Rectal smooth muscle tissue (tissue), 1 donor: Measurements from ENCODE around the gene MTHFSD.

Experiments
- H3K27ac ChIP-seq: one replicate; pipeline ENCODE4 v1.7.0; 2013; ENCODE audit warnings: low read depth, low read length, inconsistent platforms
- H3K27me3 ChIP-seq: one replicate; pipeline ENCODE4 v1.7.0; 2013; ENCODE audit warnings: low read length; ENCODE audit not compliant: control insufficient read depth, insufficient read depth
- H3K36me3 ChIP-seq: one replicate; pipeline ENCODE4 v1.7.0; 2013; ENCODE audit warnings: low read length; ENCODE audit not compliant: control insufficient read depth, insufficient read depth
- H3K4me1 ChIP-seq: one replicate; pipeline ENCODE4 v1.7.0; 2013; ENCODE audit warnings: low read length; ENCODE audit not compliant: control insufficient read depth, insufficient read depth
- H3K4me3 ChIP-seq: one replicate; pipeline ENCODE4 v1.7.0; 2013; ENCODE audit warnings: low read length
- H3K9ac ChIP-seq: one replicate; pipeline ENCODE4 v1.7.0; 2013; ENCODE audit warnings: low read length

MTHFSD gene

GRCh38 chr16:86578611-86579267, 23.7 kb upstream of the MTHFSD start:
- Histone ChIP-seq H3K4me1 (no peaks in the 10 kb centered on the region), H3K36me3 (no peaks in the 10 kb centered on the region), H3K27ac (no peak overlapping the region), H3K4me3 (peak overlapping the region; percentile 26), H3K9ac (no peak overlapping the region), H3K27me3 (peaks cover 33% of the 10 kb centered on the region)

DNA sequence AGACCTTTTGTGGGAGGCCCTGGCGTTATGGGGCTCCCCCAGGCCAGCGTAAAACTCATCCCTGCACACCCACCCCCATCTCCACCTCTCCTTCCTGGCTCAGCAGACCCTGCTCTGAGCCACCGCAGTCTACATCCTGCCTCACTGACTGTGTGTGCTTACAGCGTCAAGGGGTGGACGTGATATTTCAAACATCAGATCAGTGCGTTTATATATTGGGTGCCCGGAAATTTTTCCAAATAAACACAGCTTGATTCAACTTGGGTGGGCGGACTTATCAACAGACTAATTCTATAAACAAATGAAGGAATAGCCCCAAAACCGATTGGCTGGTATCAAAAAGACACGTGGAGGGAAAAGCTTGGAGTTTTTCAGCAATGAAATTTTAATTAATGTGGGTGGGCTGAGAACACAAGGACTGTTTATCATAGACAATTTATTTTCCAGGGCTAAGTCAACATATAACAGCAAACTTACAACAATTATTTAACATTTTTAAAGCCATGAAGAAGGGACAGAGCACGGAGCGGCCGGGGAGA, 23.1 kb upstream of the MTHFSD start, which contains the start of gene FOXL1:
Gene FOXL1 (plus strand): TSS at position 489 of the 539 bp plus-strand sequence. CDS start 175 bp downstream, outside the sequence.
- H3K27ac ChIP-seq: no peak within 1 kb of the TSS
- no peak within 1 kb of the TSS for H3K9ac ChIP-seq
- no peaks in the 10 kb centered on the region for H3K4me1 ChIP-seq
- peak within 1 kb of the TSS; percentile 26 for H3K4me3 ChIP-seq
- peaks cover 35% of the 10 kb centered on the region for H3K27me3 ChIP-seq
- H3K36me3 ChIP-seq: no peaks in the 10 kb centered on the region

DNA sequence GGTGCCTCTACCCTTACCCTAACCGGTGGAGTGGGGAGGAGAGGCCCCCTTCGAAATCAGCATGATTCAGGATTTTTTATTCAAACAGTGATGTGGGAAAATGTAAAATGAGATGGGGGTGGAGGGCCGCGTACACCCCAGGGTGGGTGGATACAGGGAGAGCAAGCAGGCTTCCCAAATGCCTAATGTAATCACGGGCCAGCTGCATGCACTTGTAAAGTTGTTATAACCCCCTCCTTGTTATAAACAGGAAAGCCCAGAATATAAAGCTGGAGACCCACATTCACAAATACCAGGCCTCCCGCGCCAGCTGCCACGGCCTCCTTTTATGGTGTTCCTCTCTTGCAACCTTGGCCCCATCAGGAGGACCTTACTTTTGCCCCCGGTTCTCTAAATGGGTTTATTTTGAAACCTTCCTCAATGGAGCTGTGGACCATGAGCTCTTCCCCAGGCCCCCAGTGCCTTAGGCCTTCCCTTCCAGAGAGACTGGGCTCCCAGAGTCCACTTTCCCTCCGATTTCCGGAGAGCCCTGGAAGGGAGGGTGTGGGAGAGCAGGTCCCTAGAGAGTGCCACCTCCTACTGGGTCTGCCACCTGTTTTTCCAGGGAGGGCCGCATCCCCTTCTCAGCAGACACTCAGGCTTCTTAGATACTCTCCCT, 22.4 kb upstream of the MTHFSD start:
- H3K9ac ChIP-seq: no peak overlapping the region
- H3K27ac ChIP-seq: no peak overlapping the region
- H3K27me3 ChIP-seq: peaks cover 39% of the 10 kb centered on the region
- no peaks in the 10 kb centered on the region for H3K4me1 ChIP-seq
- H3K36me3 ChIP-seq: no peaks in the 10 kb centered on the region
- no peak overlapping the region for H3K4me3 ChIP-seq

- Histone ChIP-seq H3K9ac (no peak overlapping the region), H3K36me3 (no peaks in the 10 kb centered on the region), H3K4me3 (peak overlapping the region; percentile 41), H3K4me1 (no peaks in the 10 kb centered on the region), H3K27me3 (peaks cover 42% of the 10 kb centered on the region), H3K27ac (no peak overlapping the region)
Measured at GRCh38 chr16:86576591-86577313, 21.7 kb upstream of the MTHFSD start.

- H3K27me3 ChIP-seq: peaks cover 47% of the 10 kb centered on the region
- H3K36me3 ChIP-seq: no peaks in the 10 kb centered on the region
- H3K4me3 ChIP-seq: peak overlapping the region; percentile 41
- no peak overlapping the region for H3K27ac ChIP-seq
- H3K4me1 ChIP-seq: no peaks in the 10 kb centered on the region
- H3K9ac ChIP-seq: no peak overlapping the region
Measured at GRCh38 chr16:86575754-86576557, 20.9 kb upstream of the MTHFSD start.

DNA sequence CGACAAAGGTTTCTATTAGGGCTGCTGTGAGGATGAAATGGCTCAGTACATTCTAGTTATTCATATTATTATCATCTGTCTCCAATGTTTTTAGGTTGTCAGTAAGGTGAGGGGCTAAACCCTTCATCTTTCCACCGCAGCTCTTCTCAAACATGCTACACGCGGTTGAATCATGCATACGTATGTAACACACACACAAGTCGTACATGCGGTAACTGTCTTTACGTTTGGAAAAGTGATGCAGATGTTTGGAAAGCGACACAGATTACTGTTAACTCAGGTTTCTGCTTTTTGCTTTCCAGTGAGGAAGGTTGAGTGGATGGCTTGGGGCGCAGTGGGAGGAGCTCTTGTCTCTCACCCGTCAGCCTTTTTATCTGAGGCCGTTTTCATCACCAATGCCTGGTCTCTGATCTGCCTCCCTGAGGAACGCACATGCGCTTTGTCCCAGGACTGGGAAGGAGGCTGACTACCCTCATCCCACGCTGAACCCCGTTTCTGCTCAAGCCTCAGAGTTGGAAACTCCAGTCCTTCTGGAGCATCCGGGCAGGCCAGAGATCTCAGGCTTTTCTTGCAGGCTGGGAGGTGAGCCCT, 20.2 kb upstream of the MTHFSD start:
- peak overlapping the region; percentile 40 for H3K4me3 ChIP-seq
- H3K27me3 ChIP-seq: peaks cover 50% of the 10 kb centered on the region
- peak overlapping the region; percentile 46 for H3K9ac ChIP-seq
- no peak overlapping the region for H3K27ac ChIP-seq
- H3K4me1 ChIP-seq: no peaks in the 10 kb centered on the region
- no peaks in the 10 kb centered on the region for H3K36me3 ChIP-seq

DNA sequence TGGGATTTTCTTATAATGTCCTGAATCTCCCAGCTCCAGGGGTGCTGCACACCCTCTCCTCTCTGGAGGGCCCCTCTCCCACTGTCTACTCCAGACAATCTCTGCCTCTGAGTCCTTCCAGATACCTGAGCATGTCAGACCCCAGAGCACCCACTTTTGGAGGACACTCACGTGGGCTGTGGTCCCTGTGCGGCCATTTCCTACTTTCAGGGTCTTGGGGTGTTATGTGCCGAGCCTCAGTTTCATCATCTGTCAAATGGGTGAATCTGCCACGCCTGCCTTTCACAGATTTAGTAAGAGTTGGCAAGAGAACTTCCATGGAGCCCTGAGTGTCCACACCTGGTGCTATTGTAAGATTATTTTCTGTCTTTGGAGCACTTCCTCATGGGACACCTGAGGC, 19.6 kb upstream of the MTHFSD start:
- Histone ChIP-seq H3K4me1 (no peaks in the 10 kb centered on the region), H3K4me3 (no peak overlapping the region), H3K9ac (no peak overlapping the region), H3K27ac (no peak overlapping the region), H3K36me3 (no peaks in the 10 kb centered on the region), H3K27me3 (peaks cover 51% of the 10 kb centered on the region)

GRCh38 chr16:86573646-86574508, 18.8 kb upstream of the MTHFSD start:
- Histone ChIP-seq H3K4me1 (no peaks in the 10 kb centered on the region), H3K27ac (no peak overlapping the region), H3K9ac (no peak overlapping the region), H3K27me3 (peaks cover 53% of the 10 kb centered on the region), H3K4me3 (no peak overlapping the region), H3K36me3 (no peaks in the 10 kb centered on the region)

DNA sequence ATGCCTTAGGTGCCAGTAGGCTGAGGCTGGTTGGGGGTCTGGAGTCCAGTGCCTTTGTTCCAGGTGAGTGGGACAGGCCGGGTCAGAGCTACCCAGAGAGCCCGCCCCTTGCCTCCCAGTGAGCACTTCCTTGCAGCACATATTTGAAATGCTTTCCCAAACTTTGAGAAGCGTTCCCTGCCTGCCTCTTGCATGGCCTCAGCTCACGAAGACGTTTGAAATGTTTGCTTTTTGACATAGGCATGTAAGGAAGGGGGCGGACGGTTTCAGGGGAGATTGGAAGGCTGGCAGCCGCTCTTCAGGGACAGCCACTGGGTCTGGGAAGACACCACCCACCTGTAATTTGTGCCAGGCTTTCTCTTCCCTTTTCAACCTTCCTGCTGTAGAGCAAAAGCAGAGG, 18.2 kb upstream of the MTHFSD start:
- H3K4me1 ChIP-seq: no peaks in the 10 kb centered on the region
- H3K36me3 ChIP-seq: no peaks in the 10 kb centered on the region
- no peak overlapping the region for H3K4me3 ChIP-seq
- no peak overlapping the region for H3K27ac ChIP-seq
- H3K27me3 ChIP-seq: peaks cover 58% of the 10 kb centered on the region
- H3K9ac ChIP-seq: no peak overlapping the region

GRCh38 chr16:86572606-86573005, 17.6 kb upstream of the MTHFSD start:
- H3K36me3 ChIP-seq: no peaks in the 10 kb centered on the region
- no peak overlapping the region for H3K4me3 ChIP-seq
- no peak overlapping the region for H3K27ac ChIP-seq
- peaks cover 62% of the 10 kb centered on the region for H3K27me3 ChIP-seq
- no peak overlapping the region for H3K9ac ChIP-seq
- H3K4me1 ChIP-seq: no peaks in the 10 kb centered on the region

DNA sequence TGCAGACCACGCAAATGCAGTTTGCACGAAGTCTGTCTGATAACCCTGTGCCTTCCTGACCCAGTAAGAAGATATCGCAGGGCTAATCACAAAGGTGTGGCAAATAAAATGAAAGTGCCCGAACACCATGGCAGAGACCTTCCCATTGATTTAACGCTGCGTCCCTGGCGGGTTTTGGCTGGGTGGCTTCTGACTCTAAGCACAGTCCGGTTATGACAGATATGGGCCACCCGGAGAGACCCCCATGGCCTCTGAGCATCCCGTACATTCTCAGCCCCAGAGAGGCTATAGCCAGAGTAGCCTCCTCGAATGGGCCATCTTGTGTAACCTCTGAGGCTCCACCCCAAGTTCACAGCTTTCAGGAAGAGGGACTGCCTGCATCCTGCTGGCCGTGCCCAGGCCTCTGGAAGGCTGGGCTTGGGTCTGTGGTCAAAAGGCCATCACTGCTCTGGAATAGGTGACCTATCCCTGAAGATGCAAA, 17.0 kb upstream of the MTHFSD start:
- Histone ChIP-seq H3K4me1 (no peaks in the 10 kb centered on the region), H3K27ac (no peak overlapping the region), H3K4me3 (no peak overlapping the region), H3K9ac (no peak overlapping the region), H3K36me3 (no peaks in the 10 kb centered on the region), H3K27me3 (peaks cover 63% of the 10 kb centered on the region)
